ENCODE results near the gene ELMO1.

DNA sequence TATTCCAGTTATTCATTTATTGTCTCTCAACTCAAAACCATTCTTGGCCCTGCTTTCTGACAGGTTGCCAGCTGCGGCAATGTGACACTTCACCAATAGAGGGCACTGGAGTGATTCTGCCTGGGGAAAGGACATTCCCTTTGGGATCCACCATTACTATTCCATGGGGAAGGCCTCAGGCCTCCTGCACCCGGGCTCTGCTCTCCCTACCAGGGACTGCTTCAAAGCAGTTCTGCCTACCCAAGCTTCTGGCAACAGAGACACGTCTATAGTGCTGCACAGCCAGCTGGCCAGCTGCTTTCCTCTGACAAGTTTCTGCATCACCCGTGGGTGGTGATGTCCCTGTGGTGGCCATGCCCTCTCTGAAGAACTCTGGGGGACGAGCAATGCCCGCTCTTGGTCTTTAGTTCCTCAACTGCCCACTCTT lies 163.8 kb downstream of the ELMO1 start:
- TF ChIP-seq, protein P1, sequence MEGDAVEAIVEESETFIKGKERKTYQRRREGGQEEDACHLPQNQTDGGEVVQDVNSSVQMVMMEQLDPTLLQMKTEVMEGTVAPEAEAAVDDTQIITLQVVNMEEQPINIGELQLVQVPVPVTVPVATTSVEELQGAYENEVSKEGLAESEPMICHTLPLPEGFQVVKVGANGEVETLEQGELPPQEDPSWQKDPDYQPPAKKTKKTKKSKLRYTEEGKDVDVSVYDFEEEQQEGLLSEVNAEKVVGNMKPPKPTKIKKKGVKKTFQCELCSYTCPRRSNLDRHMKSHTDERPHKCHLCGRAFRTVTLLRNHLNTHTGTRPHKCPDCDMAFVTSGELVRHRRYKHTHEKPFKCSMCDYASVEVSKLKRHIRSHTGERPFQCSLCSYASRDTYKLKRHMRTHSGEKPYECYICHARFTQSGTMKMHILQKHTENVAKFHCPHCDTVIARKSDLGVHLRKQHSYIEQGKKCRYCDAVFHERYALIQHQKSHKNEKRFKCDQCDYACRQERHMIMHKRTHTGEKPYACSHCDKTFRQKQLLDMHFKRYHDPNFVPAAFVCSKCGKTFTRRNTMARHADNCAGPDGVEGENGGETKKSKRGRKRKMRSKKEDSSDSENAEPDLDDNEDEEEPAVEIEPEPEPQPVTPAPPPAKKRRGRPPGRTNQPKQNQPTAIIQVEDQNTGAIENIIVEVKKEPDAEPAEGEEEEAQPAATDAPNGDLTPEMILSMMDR (IDR thresholded peaks at IDR 0.05) = peak in 6 of 7 experiments; percentile 30 to 50 (median 45)
- no peak for TF ChIP-seq POLR2A (IDR thresholded peaks at IDR 0.05)

Measured in body of pancreas (tissue), 4 donors.